ENCODE data around the gene TCF25.

GRCh38 chr16:89915303-89916232 is 42.2 kb downstream of the TCF25 start:
- TF ChIP-seq CTCF (IDR thresholded peaks at IDR 0.05), result no peak
- no peak for TF ChIP-seq POLR2AphosphoS5 (IDR thresholded peaks at IDR 0.05)
- TF ChIP-seq POLR2A (IDR thresholded peaks at IDR 0.05), result no peak
